HG03571 (cell line): ENCODE data around the gene HLA-E.
A peak's percentile ranks its signal among the peaks of the same experiment; 100 is the strongest.
"Not testable (repeated sequence)": the region's sequence is repeated elsewhere in the genome, so short reads cannot be mapped to it uniquely, and the experiment has no call there.

Experiments used
- ATAC-seq: cut with Tn5 transposase; IDR thresholded peaks from one replicate; pipeline ENCODE4 v1.9.1; 2021; ENCODE audit not compliant: unreplicated experiment

The HLA-E gene

DNA sequence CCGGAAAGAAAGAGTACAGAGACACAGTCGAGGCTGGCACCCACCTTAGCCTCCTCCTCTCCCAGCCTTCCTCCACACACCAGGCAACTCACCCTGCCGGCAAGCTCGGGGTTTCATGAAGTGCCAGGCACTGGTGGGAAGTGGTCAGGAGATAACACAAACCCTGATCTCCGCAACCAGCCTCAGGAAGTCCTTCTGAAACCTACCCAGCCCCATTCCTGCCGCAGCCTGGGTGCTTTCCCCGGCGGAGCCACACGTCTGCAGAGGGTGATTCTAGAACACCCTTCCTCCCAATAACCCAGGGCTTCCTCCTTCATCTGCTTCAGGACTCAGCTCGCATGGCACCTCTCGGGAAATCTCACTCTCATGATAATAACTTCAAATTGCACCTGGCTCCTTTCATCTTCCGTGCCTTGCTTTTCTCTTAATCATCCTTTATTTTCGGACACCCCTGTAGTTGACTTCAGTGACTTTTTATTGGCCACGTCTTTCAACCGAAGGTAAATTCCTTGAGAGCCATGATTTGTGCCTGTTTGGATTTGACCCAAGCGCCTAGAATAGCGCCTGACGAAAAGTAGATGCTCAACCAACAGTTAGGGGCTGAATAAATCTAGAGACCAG is 8.7 kb upstream of the HLA-E start:
- ATAC-seq = no peak

GRCh38 chr6:30481211-30481964 is 7.9 kb upstream of the HLA-E start:
- no peak for ATAC-seq

DNA sequence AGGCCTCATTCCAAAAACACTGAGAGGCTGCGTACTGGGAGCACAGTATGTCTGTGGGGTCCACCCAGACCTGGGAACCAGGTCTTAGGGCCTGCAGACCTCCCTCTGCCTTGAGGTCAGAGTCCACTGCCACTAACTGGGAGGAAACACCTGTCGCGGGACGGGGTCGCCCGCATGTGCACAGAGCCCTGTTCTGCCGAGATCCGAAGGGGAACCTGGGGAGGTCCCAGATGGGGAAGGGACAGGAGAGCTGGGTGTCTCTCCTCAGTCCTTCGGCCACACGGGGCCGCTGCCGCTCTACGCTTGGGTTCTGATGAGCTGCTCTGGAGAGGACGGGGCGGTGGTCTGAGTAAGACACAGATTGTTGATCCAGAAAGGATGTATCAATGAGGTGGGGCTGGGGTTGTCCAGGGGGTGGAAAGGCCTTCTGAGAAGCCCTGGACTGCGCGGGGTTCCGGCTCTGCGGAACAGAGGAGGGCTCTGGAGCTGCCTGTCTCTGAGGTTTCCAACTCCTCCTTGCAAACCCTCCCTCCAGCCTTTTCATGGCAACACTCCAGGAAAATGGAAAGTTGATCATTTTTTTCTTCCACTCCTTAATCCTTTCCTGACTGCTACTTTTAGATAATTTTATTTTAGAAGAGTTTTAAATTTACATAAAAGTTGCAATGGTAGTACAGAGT is 7.2 kb upstream of the HLA-E start:
- not testable (repeated sequence) for ATAC-seq

DNA sequence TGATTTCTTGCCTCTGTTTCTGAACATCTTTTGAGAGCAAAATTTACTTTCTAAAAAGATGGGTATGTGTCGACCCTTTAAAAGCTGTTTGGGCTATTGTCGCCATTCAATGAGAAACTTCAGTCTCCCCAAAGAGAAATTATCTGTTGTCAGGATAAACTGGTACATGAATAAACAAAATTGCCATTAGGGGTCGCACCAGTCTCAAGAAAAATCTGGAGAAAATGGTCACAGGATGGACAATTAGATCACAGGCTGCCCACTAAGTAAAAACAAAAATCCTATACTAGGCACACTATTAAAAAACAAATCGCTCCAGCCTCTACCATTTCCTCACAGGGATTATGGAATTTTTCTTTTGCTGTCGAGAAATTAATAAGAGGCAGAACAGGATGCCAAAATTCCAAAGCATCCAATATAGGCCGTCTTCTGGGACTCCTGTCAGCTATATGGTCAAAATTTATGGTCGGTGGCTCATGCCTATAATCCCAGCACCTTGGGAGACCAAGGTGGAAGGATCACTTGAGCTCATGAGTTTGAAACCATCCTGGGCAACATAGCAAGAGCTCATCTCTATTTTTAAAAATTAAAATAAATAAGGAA is 5.5 kb upstream of the HLA-E start:
- no peak for ATAC-seq

DNA sequence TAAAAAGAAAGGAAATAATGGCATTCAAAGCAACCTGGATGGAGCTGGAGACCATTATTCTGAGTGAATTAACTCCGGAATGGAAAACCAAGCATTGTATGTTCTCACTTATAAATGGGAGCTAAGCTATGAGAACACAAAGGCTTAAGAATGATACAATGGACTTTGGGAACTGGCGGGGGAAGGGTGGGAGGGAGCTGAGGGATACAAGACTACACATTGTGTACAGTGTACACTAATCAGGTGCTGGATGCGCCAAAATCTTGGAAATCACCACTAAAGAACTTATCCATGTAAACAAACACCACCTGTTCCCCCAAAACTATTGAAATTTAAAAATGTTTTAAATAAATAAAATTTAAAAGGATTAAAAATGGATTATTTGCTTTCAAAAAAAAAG is 4.1 kb upstream of the HLA-E start:
- ATAC-seq = no peak

DNA sequence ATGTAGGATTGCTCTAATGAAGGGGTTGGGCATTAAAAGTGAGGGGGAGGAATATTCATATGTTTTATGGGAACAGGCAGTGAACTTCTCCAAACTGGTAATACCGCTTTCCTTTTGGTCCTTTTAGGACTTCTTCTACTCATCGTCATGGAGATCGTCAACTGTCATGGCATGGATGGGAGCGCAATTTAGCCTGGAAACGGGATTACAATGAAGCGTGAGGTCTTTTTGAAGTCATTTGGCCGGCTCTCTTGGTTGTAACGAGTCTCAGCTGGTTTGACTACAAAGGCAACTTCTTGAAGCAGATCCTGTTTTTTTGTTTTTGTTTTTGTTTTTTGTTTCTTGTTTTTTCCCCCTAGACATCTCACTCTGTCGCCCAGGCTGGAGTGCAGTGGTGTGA is 1.4 kb upstream of the HLA-E start:
- no peak for ATAC-seq

GRCh38 chr6:30488697-30489080 is 620 bp upstream of the HLA-E start:
- not testable (repeated sequence) for ATAC-seq

GRCh38 chr6:30490026-30490876 is 942 bp downstream of the HLA-E start:
- ATAC-seq = peak; percentile 11

DNA sequence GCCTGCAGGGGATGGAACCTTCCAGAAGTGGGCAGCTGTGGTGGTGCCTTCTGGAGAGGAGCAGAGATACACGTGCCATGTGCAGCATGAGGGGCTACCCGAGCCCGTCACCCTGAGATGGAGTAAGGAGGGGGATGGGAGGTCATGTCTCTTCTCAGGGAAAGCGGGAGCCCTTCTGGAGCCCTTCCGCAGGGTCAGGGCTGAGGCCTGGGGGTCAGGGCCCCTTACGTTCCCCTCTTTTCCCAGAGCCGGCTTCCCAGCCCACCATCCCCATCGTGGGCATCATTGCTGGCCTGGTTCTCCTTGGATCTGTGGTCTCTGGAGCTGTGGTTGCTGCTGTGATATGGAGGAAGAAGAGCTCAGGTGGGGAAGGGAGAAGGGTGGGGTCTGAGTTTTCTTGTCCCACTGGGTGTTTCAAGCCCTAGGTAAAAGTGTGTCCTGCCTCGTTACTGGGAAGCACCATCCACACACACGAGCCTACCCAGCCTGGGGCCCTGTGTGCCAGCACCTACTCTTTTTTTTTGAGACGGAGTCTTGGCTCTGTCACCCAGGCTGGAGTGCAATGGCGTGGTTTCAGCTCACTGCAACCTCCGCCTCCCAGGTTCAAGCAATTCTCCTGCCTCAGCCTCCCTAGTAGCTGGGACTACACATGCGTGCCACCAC is 2.1 kb downstream of the HLA-E start:
- ATAC-seq = not testable (repeated sequence)

DNA sequence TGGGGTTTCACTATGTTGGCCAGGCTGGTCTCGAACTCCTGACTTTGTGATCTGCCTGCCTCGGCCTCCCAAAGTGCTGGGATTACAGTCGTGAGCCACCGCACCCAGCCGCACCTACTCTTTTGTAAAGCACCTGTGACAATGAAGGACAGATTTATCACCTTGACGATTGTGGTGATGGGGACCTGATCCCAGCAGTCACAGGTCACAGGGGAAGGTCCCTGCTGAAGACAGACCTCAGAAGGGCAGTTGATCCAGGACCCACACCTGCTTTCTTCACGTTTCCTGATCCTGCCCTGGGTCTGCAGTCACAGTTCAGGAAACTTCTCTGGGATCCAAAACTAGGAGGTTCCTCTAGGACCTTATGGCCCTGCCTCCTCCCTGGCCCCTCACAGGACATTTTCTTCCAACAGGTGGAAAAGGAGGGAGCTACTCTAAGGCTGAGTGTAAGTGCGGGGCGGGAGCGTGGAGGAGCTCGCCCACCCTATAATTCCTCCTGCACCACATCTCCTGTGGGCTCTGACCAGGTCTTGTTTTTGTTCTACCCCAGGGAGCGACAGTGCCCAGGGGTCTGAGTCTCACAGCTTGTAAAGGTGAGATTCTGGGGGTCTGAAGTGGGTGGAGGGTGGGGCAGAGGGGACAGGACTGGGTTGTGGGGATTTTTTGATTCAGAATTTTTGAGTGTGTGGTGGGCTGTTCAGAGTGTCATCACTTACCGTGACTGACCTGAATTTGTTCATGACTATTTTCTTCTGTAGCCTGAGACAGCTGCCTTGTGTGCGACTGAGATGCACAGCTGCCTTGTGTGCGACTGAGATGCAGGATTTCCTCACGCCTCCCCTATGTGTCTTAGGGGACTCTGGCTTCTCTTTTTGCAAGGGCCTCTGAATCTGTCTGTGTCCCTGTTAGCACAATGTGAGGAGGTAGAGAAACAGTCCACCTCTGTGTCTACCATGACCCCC is 3.0 kb downstream of the HLA-E start:
- no peak for ATAC-seq

DNA sequence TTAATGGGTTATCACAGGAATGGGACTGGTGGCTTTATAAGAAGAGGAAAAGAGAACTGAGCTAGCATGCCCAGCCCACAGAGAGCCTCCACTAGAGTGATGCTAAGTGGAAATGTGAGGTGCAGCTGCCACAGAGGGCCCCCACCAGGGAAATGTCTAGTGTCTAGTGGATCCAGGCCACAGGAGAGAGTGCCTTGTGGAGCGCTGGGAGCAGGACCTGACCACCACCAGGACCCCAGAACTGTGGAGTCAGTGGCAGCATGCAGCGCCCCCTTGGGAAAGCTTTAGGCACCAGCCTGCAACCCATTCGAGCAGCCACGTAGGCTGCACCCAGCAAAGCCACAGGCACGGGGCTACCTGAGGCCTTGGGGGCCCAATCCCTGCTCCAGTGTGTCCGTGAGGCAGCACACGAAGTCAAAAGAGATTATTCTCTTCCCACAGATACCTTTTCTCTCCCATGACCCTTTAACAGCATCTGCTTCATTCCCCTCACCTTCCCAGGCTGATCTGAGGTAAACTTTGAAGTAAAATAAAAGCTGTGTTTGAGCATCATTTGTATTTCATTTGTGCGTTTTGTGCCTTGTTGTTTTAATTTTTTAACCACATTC is 4.4 kb downstream of the HLA-E start:
- ATAC-seq = no peak

GRCh38 chr6:30494291-30494861 is 5.1 kb downstream of the HLA-E start:
- no peak for ATAC-seq

GRCh38 chr6:30495060-30495459 is 5.8 kb downstream of the HLA-E start:
- ATAC-seq = not testable (repeated sequence)

GRCh38 chr6:30495993-30496392 is 6.7 kb downstream of the HLA-E start:
- ATAC-seq = no peak

DNA sequence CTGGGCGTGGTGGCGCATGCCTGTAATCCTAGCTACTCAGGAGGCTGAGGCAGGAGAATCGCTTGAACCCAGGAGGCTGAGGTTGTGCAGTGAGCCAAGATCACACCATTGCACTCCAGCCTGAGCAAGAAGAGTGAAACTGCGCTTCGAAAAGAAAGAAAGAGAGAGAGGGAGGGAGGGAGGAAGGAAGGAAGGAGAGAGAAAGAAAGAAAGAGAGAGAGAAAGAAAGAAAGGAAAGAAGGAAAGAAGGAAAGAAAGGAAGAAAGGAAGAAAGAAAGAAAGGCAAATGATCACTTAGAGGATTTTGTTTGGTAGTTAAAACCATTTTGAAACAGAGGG is 7.9 kb downstream of the HLA-E start:
- not testable (repeated sequence) for ATAC-seq

GRCh38 chr6:30497714-30498113 is 8.4 kb downstream of the HLA-E start:
- ATAC-seq = no peak

DNA sequence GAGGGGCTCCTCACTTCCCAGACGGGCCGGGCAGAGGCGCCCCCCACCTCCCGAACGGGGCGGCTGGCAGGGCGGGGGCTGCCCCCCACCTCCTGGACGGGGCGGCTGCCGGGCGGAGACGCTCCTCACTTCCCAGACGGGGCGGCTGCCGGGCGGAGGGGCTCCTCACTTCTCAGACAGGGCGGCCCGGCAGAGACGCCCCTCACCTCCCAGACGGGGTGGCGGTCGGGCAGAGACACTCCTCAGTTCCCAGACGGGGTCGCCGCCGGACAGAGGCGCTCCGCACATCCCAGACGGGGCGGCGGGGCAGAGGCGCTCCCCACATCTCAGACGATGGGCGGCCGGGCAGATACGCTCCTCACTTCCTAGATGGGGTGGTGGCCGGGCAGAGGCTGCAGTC is 9.4 kb downstream of the HLA-E start:
- ATAC-seq = not testable (repeated sequence)
